Astrocyte (in vitro differentiated cells and primary cell): ENCODE results near the gene RFTN1.

Experiments
- CTCF ChIP-seq: IDR thresholded peaks from 2 replicates; pipeline ENCODE4 v1.5.1; 2011; ENCODE audit warnings: low read depth, mild to moderate bottlenecking, inconsistent platforms, low read length, moderate library complexity; ENCODE audit not compliant: insufficient read depth
- EZH2 ChIP-seq: IDR thresholded peaks from 2 replicates; pipeline ENCODE4 v1.6.1; 2012; ENCODE audit warnings: mild to moderate bottlenecking, low read length, inconsistent platforms; ENCODE audit not compliant: insufficient read depth

- TF ChIP-seq CTCF (no peak), EZH2 (no peak)
Measured at GRCh38 chr3:16377847-16378302, 135.6 kb downstream of the RFTN1 start.
